ENCODE data around the gene SLMAP. TPM values are rescaled to one million over a fixed set of nuclear protein-coding genes. Genes with fewer than 3 reads are reported as not detected.

SLMAP gene
- total RNA-seq, 1 donor from 2014 or later, result 53.2 TPM

DNA sequence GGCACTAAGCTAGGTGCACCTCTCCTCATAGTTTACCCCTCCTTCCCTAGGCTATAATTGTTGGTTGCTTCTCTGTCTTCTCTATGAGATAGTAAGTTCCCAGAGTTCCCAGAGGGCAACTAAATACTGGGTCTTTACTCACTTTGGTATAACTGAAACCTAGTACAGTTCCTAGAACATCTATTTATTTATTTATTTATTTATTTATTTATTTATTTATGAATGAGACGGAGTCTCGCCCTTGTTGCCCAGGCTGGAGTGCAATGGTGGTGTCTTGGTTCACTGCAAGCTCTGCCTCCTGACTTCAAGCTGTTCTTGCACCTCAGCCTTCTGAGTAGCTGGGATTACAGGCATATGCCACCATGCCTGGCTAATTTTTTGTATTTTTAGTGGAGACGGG lies 181.0 kb downstream of the SLMAP start:
- H3K9ac ChIP-seq (ENCODE audit: low read depth in 1 of 3, low read length in 3 of 3), result no peak overlapping the region
- H3K36me3 ChIP-seq (ENCODE audit: control insufficient read depth in 3 of 3, insufficient read depth in 3 of 3, low read length in 3 of 3), result peaks cover 0 to 3% (median under 1%) of the 10 kb centered on the region in 3 donors
- H3K9me3 ChIP-seq (ENCODE audit: control insufficient read depth in 3 of 3, low read length in 3 of 3), result no peaks in the 10 kb centered on the region
- no peaks in the 10 kb centered on the region for H3K27me3 ChIP-seq (ENCODE audit: control insufficient read depth in 3 of 3, insufficient read depth in 3 of 3, low read length in 3 of 3)
- H3K27ac ChIP-seq (ENCODE audit: low read depth, low read length), result no peak overlapping the region
- H3K4me3 ChIP-seq (ENCODE audit: low read length in 3 of 3), result no peak overlapping the region
- no peaks in the 10 kb centered on the region for H3K4me1 ChIP-seq (ENCODE audit: control insufficient read depth in 3 of 3, insufficient read depth in 3 of 3, low read length in 3 of 3)

- Histone ChIP-seq H3K9me3 (ENCODE audit: control insufficient read depth in 3 of 3, low read length in 3 of 3) (no peaks in the 10 kb centered on the region), H3K4me3 (ENCODE audit: low read length in 3 of 3) (no peak overlapping the region), H3K27ac (ENCODE audit: low read depth, low read length) (no peak overlapping the region), H3K9ac (ENCODE audit: low read depth in 1 of 3, low read length in 3 of 3) (no peak overlapping the region), H3K27me3 (ENCODE audit: control insufficient read depth in 3 of 3, insufficient read depth in 3 of 3, low read length in 3 of 3) (no peaks in the 10 kb centered on the region), H3K36me3 (ENCODE audit: control insufficient read depth in 3 of 3, insufficient read depth in 3 of 3, low read length in 3 of 3) (no peaks in the 10 kb centered on the region), H3K4me1 (ENCODE audit: control insufficient read depth in 3 of 3, insufficient read depth in 3 of 3, low read length in 3 of 3) (peaks cover 14 to 16% (median 15%) of the 10 kb centered on the region in 3 donors)
Observed at GRCh38 chr3:57939775-57940174, 183.7 kb downstream of the SLMAP start.

- Histone ChIP-seq H3K27me3 (ENCODE audit: control insufficient read depth in 3 of 3, insufficient read depth in 3 of 3, low read length in 3 of 3) (no peaks in the 10 kb centered on the region), H3K4me3 (ENCODE audit: low read length in 3 of 3) (no peak overlapping the region), H3K36me3 (ENCODE audit: control insufficient read depth in 3 of 3, insufficient read depth in 3 of 3, low read length in 3 of 3) (no peaks in the 10 kb centered on the region), H3K9ac (ENCODE audit: low read depth in 1 of 3, low read length in 3 of 3) (no peak overlapping the region), H3K4me1 (ENCODE audit: control insufficient read depth in 3 of 3, insufficient read depth in 3 of 3, low read length in 3 of 3) (peaks cover 14 to 17% (median 16%) of the 10 kb centered on the region in 3 donors), H3K9me3 (ENCODE audit: control insufficient read depth in 3 of 3, low read length in 3 of 3) (no peaks in the 10 kb centered on the region), H3K27ac (ENCODE audit: low read depth, low read length) (no peak overlapping the region)
Observed at GRCh38 chr3:57942388-57942787, 186.3 kb downstream of the SLMAP start.

GRCh38 chr3:57942872-57943283 lies 186.8 kb downstream of the SLMAP start:
- H3K27me3 ChIP-seq (ENCODE audit: control insufficient read depth in 3 of 3, insufficient read depth in 3 of 3, low read length in 3 of 3), result no peaks in the 10 kb centered on the region
- H3K9me3 ChIP-seq (ENCODE audit: control insufficient read depth in 3 of 3, low read length in 3 of 3), result no peaks in the 10 kb centered on the region
- H3K9ac ChIP-seq (ENCODE audit: low read depth in 1 of 3, low read length in 3 of 3), result no peak overlapping the region
- H3K27ac ChIP-seq (ENCODE audit: low read depth, low read length), result no peak overlapping the region
- H3K4me1 ChIP-seq (ENCODE audit: control insufficient read depth in 3 of 3, insufficient read depth in 3 of 3, low read length in 3 of 3), result peaks cover 14 to 17% (median 16%) of the 10 kb centered on the region in 3 donors
- H3K36me3 ChIP-seq (ENCODE audit: control insufficient read depth in 3 of 3, insufficient read depth in 3 of 3, low read length in 3 of 3), result no peaks in the 10 kb centered on the region
- no peak overlapping the region for H3K4me3 ChIP-seq (ENCODE audit: low read length in 3 of 3)

GRCh38 chr3:57943525-57944495 lies 187.7 kb downstream of the SLMAP start:
- Histone ChIP-seq H3K4me1 (ENCODE audit: control insufficient read depth in 3 of 3, insufficient read depth in 3 of 3, low read length in 3 of 3) (peaks cover 14 to 17% (median 16%) of the 10 kb centered on the region in 3 donors), H3K9me3 (ENCODE audit: control insufficient read depth in 3 of 3, low read length in 3 of 3) (no peaks in the 10 kb centered on the region), H3K27me3 (ENCODE audit: control insufficient read depth in 3 of 3, insufficient read depth in 3 of 3, low read length in 3 of 3) (no peaks in the 10 kb centered on the region), H3K9ac (ENCODE audit: low read depth in 1 of 3, low read length in 3 of 3) (peak overlapping the region in 1 of 3 donors; percentile 4), H3K36me3 (ENCODE audit: control insufficient read depth in 3 of 3, insufficient read depth in 3 of 3, low read length in 3 of 3) (no peaks in the 10 kb centered on the region), H3K4me3 (ENCODE audit: low read length in 3 of 3) (no peak overlapping the region), H3K27ac (ENCODE audit: low read depth, low read length) (no peak overlapping the region)

DNA sequence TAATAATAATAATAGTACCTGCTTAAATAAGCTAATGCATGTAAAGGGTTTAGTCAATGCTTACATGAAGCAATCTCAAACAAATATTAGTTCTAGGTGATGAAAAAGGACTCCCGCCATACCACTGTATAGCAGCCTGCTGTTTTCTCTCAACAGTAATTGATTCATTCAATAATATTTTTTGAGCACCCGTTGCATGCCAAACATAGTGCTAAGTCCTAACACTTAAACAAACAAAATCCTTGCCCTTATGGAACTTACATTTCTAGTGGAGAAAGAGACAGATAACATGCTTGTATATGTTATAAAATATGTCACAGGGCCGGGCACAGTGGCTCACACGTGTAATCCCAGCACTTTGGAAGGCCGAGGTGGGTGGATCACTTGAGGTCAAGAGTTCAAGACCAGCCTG lies 190.9 kb downstream of the SLMAP start:
- Histone ChIP-seq H3K4me3 (ENCODE audit: low read length in 3 of 3) (no peak overlapping the region), H3K9ac (ENCODE audit: low read depth in 1 of 3, low read length in 3 of 3) (no peak overlapping the region), H3K4me1 (ENCODE audit: control insufficient read depth in 3 of 3, insufficient read depth in 3 of 3, low read length in 3 of 3) (peaks cover 26 to 35% (median 29%) of the 10 kb centered on the region in 3 donors), H3K27me3 (ENCODE audit: control insufficient read depth in 3 of 3, insufficient read depth in 3 of 3, low read length in 3 of 3) (no peaks in the 10 kb centered on the region), H3K9me3 (ENCODE audit: control insufficient read depth in 3 of 3, low read length in 3 of 3) (no peaks in the 10 kb centered on the region), H3K36me3 (ENCODE audit: control insufficient read depth in 3 of 3, insufficient read depth in 3 of 3, low read length in 3 of 3) (no peaks in the 10 kb centered on the region), H3K27ac (ENCODE audit: low read depth, low read length) (no peak overlapping the region)

DNA sequence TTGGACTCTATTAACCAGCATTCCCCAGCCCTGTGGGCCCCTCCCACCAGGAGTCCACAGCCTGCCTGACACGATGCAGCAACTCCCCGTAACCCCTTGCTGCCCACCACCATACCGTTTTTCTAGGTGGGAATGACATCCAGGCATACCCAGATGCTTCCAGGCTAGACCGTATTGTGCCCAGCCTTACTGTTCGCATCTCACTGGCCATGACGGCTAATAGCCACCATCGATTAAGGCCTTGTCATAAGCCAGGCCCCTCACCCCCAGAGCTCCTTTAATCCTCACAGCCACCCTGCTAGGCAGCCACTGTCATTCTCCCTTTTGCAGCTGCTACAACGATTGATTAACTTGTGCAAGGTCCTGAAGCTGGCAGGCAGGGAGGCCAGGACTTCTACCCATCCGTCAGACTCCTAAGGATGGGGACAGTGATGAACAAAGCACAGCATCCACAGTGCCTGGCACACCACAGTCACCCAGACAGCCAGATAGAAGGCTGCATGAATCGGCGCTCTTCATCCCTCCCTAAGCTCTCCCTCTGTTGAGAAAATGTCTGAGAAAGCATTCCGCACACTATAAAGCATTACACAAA lies 192.1 kb downstream of the SLMAP start:
- Histone ChIP-seq H3K27me3 (ENCODE audit: control insufficient read depth in 3 of 3, insufficient read depth in 3 of 3, low read length in 3 of 3) (no peaks in the 10 kb centered on the region), H3K4me1 (ENCODE audit: control insufficient read depth in 3 of 3, insufficient read depth in 3 of 3, low read length in 3 of 3) (peaks cover 28 to 43% (median 35%) of the 10 kb centered on the region in 3 donors), H3K27ac (ENCODE audit: low read depth, low read length) (no peak overlapping the region), H3K4me3 (ENCODE audit: low read length in 3 of 3) (no peak overlapping the region), H3K9me3 (ENCODE audit: control insufficient read depth in 3 of 3, low read length in 3 of 3) (no peaks in the 10 kb centered on the region), H3K9ac (ENCODE audit: low read depth in 1 of 3, low read length in 3 of 3) (no peak overlapping the region), H3K36me3 (ENCODE audit: control insufficient read depth in 3 of 3, insufficient read depth in 3 of 3, low read length in 3 of 3) (no peaks in the 10 kb centered on the region)

GRCh38 chr3:57948781-57949242 lies 192.7 kb downstream of the SLMAP start:
- Histone ChIP-seq H3K36me3 (ENCODE audit: control insufficient read depth in 3 of 3, insufficient read depth in 3 of 3, low read length in 3 of 3) (no peaks in the 10 kb centered on the region), H3K9me3 (ENCODE audit: control insufficient read depth in 3 of 3, low read length in 3 of 3) (no peaks in the 10 kb centered on the region), H3K9ac (ENCODE audit: low read depth in 1 of 3, low read length in 3 of 3) (no peak overlapping the region), H3K4me3 (ENCODE audit: low read length in 3 of 3) (no peak overlapping the region), H3K4me1 (ENCODE audit: control insufficient read depth in 3 of 3, insufficient read depth in 3 of 3, low read length in 3 of 3) (peaks cover 22 to 37% (median 29%) of the 10 kb centered on the region in 3 donors), H3K27ac (ENCODE audit: low read depth, low read length) (no peak overlapping the region), H3K27me3 (ENCODE audit: control insufficient read depth in 3 of 3, insufficient read depth in 3 of 3, low read length in 3 of 3) (no peaks in the 10 kb centered on the region)

DNA sequence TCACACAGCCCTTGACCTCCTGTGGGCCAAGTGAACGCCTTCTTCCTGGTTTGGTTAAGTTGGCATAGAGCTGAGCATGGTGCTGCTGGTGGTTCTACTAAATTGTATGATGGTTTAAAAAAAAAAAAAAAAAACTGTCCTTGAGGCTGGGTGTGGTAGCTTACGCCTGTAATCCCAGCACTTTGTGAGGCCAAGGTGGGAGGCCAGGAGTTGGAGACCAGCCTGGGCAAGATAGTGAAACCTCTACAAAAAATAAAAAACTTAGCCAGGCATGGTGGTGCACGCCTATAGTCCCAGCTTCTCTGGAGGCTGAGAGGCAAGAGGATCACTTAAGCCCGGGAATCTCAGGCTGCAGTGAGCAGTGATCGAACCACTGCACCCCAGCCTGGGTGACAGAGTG lies 193.2 kb downstream of the SLMAP start:
- H3K4me1 ChIP-seq (ENCODE audit: control insufficient read depth in 3 of 3, insufficient read depth in 3 of 3, low read length in 3 of 3), result peaks cover 17 to 34% (median 27%) of the 10 kb centered on the region in 3 donors
- H3K9ac ChIP-seq (ENCODE audit: low read depth in 1 of 3, low read length in 3 of 3), result no peak overlapping the region
- no peak overlapping the region for H3K27ac ChIP-seq (ENCODE audit: low read depth, low read length)

More for the DNA sequence above, 193.2 kb downstream of the SLMAP start:
- Histone ChIP-seq H3K27me3 (ENCODE audit: control insufficient read depth in 3 of 3, insufficient read depth in 3 of 3, low read length in 3 of 3) (no peaks in the 10 kb centered on the region), H3K4me3 (ENCODE audit: low read length in 3 of 3) (no peak overlapping the region), H3K36me3 (ENCODE audit: control insufficient read depth in 3 of 3, insufficient read depth in 3 of 3, low read length in 3 of 3) (no peaks in the 10 kb centered on the region), H3K9me3 (ENCODE audit: control insufficient read depth in 3 of 3, low read length in 3 of 3) (no peaks in the 10 kb centered on the region)

Data from skeletal muscle tissue (tissue), 4 donors.